ENCODE data around the gene SLC25A13. TPM values are rescaled to one million over a fixed set of nuclear protein-coding genes. Genes with fewer than 3 reads are reported as not detected.
"Not testable (repeated sequence)": the region's sequence is repeated elsewhere in the genome, so short reads cannot be mapped to it uniquely, and the experiment has no call there.

The SLC25A13 gene
- polyA plus RNA-seq, 3 donors, result 7.9 to 12.8 (median 10.7) TPM

- no peak overlapping the region for H3K27ac ChIP-seq (ENCODE audit: low read depth, low read length)
- 74 to 82% (median 76%) methylated on average over 1 of the region's 1 CpG for WGBS, 3 donors
Observed at GRCh38 chr7:96329241-96329640, 7.3 kb upstream of the SLC25A13 start.

- no peak overlapping the region for H3K27ac ChIP-seq (ENCODE audit: low read depth, low read length)
- WGBS, 3 donors, result 47 to 78% (median 67%) methylated on average over 1 of the region's 1 CpG
Observed at GRCh38 chr7:96328016-96328415, 6.1 kb upstream of the SLC25A13 start.

- WGBS, 3 donors, result 25 to 75% (median 65%) methylated on average over 3 of the region's 3 CpGs
- no peak overlapping the region for H3K27ac ChIP-seq (ENCODE audit: low read depth, low read length)
Observed at GRCh38 chr7:96327429-96327828, 5.5 kb upstream of the SLC25A13 start.

GRCh38 chr7:96326752-96327151, 4.9 kb upstream of the SLC25A13 start:
- 27 to 42% (median 40%) methylated on average over 2 of the region's 2 CpGs for WGBS, 3 donors

GRCh38 chr7:96322847-96323461, 1.1 kb upstream of the SLC25A13 start:
- H3K27ac ChIP-seq (ENCODE audit: low read depth, low read length), result no peak overlapping the region
- WGBS, 3 donors, result 90 to 95% (median 93%) methylated on average over 7 of the region's 7 CpGs

More at GRCh38 chr7:96326752-96327151, 4.9 kb upstream of the SLC25A13 start:
- H3K27ac ChIP-seq (ENCODE audit: low read depth, low read length), result not testable (repeated sequence)

- H3K27ac ChIP-seq (ENCODE audit: low read depth, low read length), result no peak overlapping the region
- WGBS, 3 donors, result 23 to 38% (median 28%) methylated on average over 9 of the region's 9 CpGs
Observed at GRCh38 chr7:96322373-96322695, 436 bp upstream of the SLC25A13 start.

GRCh38 chr7:96321031-96321657, 754 bp downstream of the SLC25A13 start:
- WGBS, 3 donors, result 0% methylated on average over 19 to 22 of the region's 22 CpGs
- peak overlapping the region; percentile 96 for H3K27ac ChIP-seq (ENCODE audit: low read depth, low read length)

- H3K27ac ChIP-seq (ENCODE audit: low read depth, low read length), result no peak overlapping the region
- 24 to 39% (median 32%) methylated on average over 2 of the region's 2 CpGs for WGBS, 3 donors
Observed at GRCh38 chr7:96320442-96320841, 1.5 kb downstream of the SLC25A13 start.

- H3K27ac ChIP-seq (ENCODE audit: low read depth, low read length), result no peak overlapping the region
Observed at GRCh38 chr7:96319439-96319838, 2.5 kb downstream of the SLC25A13 start.

GRCh38 chr7:96316949-96317348, 4.9 kb downstream of the SLC25A13 start:
- no peak overlapping the region for H3K27ac ChIP-seq (ENCODE audit: low read depth, low read length)
- WGBS, 3 donors, result 89 to 95% (median 95%) methylated on average over 8 of the region's 8 CpGs

GRCh38 chr7:96315125-96315512, 6.8 kb downstream of the SLC25A13 start:
- no peak overlapping the region for H3K27ac ChIP-seq (ENCODE audit: low read depth, low read length)

- 81 to 96% (median 81%) methylated on average over 4 of the region's 4 CpGs for WGBS, 3 donors
- H3K27ac ChIP-seq (ENCODE audit: low read depth, low read length), result no peak overlapping the region
Observed at GRCh38 chr7:96314402-96315124, 7.3 kb downstream of the SLC25A13 start.

GRCh38 chr7:96313940-96314339, 8.0 kb downstream of the SLC25A13 start:
- WGBS, 3 donors, result 65 to 87% (median 77%) methylated on average over 3 of the region's 3 CpGs
- H3K27ac ChIP-seq (ENCODE audit: low read depth, low read length), result no peak overlapping the region

- H3K27ac ChIP-seq (ENCODE audit: low read depth, low read length), result no peak overlapping the region
- 75 to 95% (median 94%) methylated on average over 4 of the region's 4 CpGs for WGBS, 3 donors
Observed at GRCh38 chr7:96312502-96312901, 9.4 kb downstream of the SLC25A13 start.

GRCh38 chr7:96311967-96312366, 9.9 kb downstream of the SLC25A13 start:
- 54 to 66% (median 58%) methylated on average over 2 of the region's 2 CpGs for WGBS, 3 donors
- H3K27ac ChIP-seq (ENCODE audit: low read depth, low read length), result peak overlapping the region; percentile 15

GRCh38 chr7:96310110-96310509, 11.8 kb downstream of the SLC25A13 start:
- H3K27ac ChIP-seq (ENCODE audit: low read depth, low read length), result no peak overlapping the region
- 47 to 59% (median 50%) methylated on average over 3 of the region's 3 CpGs for WGBS, 3 donors

GRCh38 chr7:96308950-96309263, 13.0 kb downstream of the SLC25A13 start:
- no peak overlapping the region for H3K27ac ChIP-seq (ENCODE audit: low read depth, low read length)

GRCh38 chr7:96308253-96308949, 13.5 kb downstream of the SLC25A13 start:
- WGBS, 3 donors, result 56 to 91% (median 89%) methylated on average over 4 of the region's 4 CpGs
- no peak overlapping the region for H3K27ac ChIP-seq (ENCODE audit: low read depth, low read length)

- H3K27ac ChIP-seq (ENCODE audit: low read depth, low read length), result no peak overlapping the region
- 44 to 79% (median 45%) methylated on average over 8 of the region's 8 CpGs for WGBS, 3 donors
Observed at GRCh38 chr7:96306385-96307125, 15.3 kb downstream of the SLC25A13 start.

Measured in adipose tissue (tissue), 3 donors.